PFSK-1 (cell line): ENCODE results near the gene COPS8.

Experiments
- FOXP2 ChIP-seq: optimal IDR thresholded peaks from 2 replicates; pipeline ENCODE3; 2011; ENCODE audit warnings: borderline replicate concordance, control low read depth, inconsistent platforms; ENCODE audit not compliant: insufficient read depth; ENCODE audit errors: extremely low read length, extremely low read depth
- POLR2AphosphoS5 ChIP-seq: IDR thresholded peaks from 2 replicates; pipeline ENCODE4 v1.6.1; 2012; ENCODE audit warnings: low read depth, mild to moderate bottlenecking, control low read depth, low read length, moderate library complexity
- REST ChIP-seq, 2 experiments: IDR thresholded peaks; 2 replicates each; pipeline versions ENCODE4 v1.6.1 to v1.8.0; 2011 to 2012; ENCODE audit warnings: low read depth in 2 of 2, low read length in 2 of 2, control low read depth in 1 of 2, inconsistent platforms in 1 of 2, mild to moderate bottlenecking in 1 of 2, moderate library complexity in 1 of 2; ENCODE audit not compliant: insufficient read depth in 1 of 2
- SIN3A ChIP-seq: IDR thresholded peaks from 2 replicates; pipeline ENCODE4 v1.6.1; 2012; ENCODE audit warnings: mild to moderate bottlenecking, low read length, moderate library complexity, borderline replicate concordance; ENCODE audit not compliant: insufficient read depth
- TAF1 ChIP-seq: IDR thresholded peaks from 2 replicates; pipeline ENCODE4 v1.6.1; 2012; ENCODE audit warnings: low read length, control low read depth, borderline replicate concordance; ENCODE audit not compliant: insufficient read depth

GRCh38 chr2:237099804-237100203 lies 14.1 kb downstream of the COPS8 start:
- no peak for TF ChIP-seq TAF1
- TF ChIP-seq POLR2AphosphoS5, result no peak
- TF ChIP-seq SIN3A, result no peak
- no peak for TF ChIP-seq REST (IDR thresholded peaks at IDR 0.05; ENCODE audit: insufficient read depth in 1 of 2, low read depth in 2 of 2, low read length in 2 of 2)
- no peak for TF ChIP-seq FOXP2
